KOPT-K1 (cell line): ENCODE data around the gene TMPRSS7.

Experiments
- H3K27ac ChIP-seq: fragments of 200-600 bp; sonication (generic); 2 replicates; pipeline ENCODE4 v1.5.1; 2016; ENCODE audit warnings: antibody characterized with exemption, mild to moderate bottlenecking, low read depth, low read length; ENCODE audit not compliant: poor library complexity, severe bottlenecking
- H3K36me3 ChIP-seq: fragments of 200-600 bp; sonication (generic); 2 replicates; pipeline ENCODE4 v1.5.1; 2017; ENCODE audit warnings: antibody characterized with exemption, mild to moderate bottlenecking, low read length, moderate library complexity; ENCODE audit not compliant: insufficient read depth
- H3K9me3 ChIP-seq: fragments of 200-600 bp; sonication (generic); 2 replicates; pipeline ENCODE4 v1.5.1; 2017; ENCODE audit warnings: antibody characterized with exemption, low read length, mild to moderate bottlenecking; ENCODE audit not compliant: insufficient read depth, poor library complexity, severe bottlenecking

Gene TMPRSS7

GRCh38 chr3:112005091-112005672 lies 29.4 kb upstream of the TMPRSS7 start:
- H3K27ac ChIP-seq, result no peak overlapping the region
- H3K36me3 ChIP-seq, result no peaks in the 10 kb centered on the region
- H3K9me3 ChIP-seq, result no peaks in the 10 kb centered on the region

- H3K36me3 ChIP-seq, result no peaks in the 10 kb centered on the region
- no peak overlapping the region for H3K27ac ChIP-seq
- H3K9me3 ChIP-seq, result no peaks in the 10 kb centered on the region
These were observed 26.9 kb upstream of the TMPRSS7 start for GRCh38 chr3:112007633-112008032.

GRCh38 chr3:112009670-112010069 lies 24.9 kb upstream of the TMPRSS7 start:
- H3K9me3 ChIP-seq, result no peaks in the 10 kb centered on the region
- H3K27ac ChIP-seq, result no peak overlapping the region
- H3K36me3 ChIP-seq, result no peaks in the 10 kb centered on the region

- no peak overlapping the region for H3K27ac ChIP-seq
- H3K36me3 ChIP-seq, result no peaks in the 10 kb centered on the region
- H3K9me3 ChIP-seq, result no peaks in the 10 kb centered on the region
These were observed 23.9 kb upstream of the TMPRSS7 start for GRCh38 chr3:112010636-112011035.

GRCh38 chr3:112011376-112011940 lies 23.1 kb upstream of the TMPRSS7 start:
- H3K9me3 ChIP-seq, result no peaks in the 10 kb centered on the region
- no peak overlapping the region for H3K27ac ChIP-seq
- no peaks in the 10 kb centered on the region for H3K36me3 ChIP-seq

- Histone ChIP-seq H3K9me3 (no peaks in the 10 kb centered on the region), H3K27ac (no peak overlapping the region), H3K36me3 (no peaks in the 10 kb centered on the region)
These were observed 22.1 kb upstream of the TMPRSS7 start for GRCh38 chr3:112012205-112012992.

- H3K27ac ChIP-seq, result no peak overlapping the region
- H3K9me3 ChIP-seq, result no peaks in the 10 kb centered on the region
- no peaks in the 10 kb centered on the region for H3K36me3 ChIP-seq
These were observed 21.3 kb upstream of the TMPRSS7 start for GRCh38 chr3:112013058-112013783.

- no peak overlapping the region for H3K27ac ChIP-seq
- no peaks in the 10 kb centered on the region for H3K9me3 ChIP-seq
- no peaks in the 10 kb centered on the region for H3K36me3 ChIP-seq
These were observed 20.8 kb upstream of the TMPRSS7 start for GRCh38 chr3:112013784-112014143.

GRCh38 chr3:112017091-112017490 lies 17.4 kb upstream of the TMPRSS7 start:
- H3K27ac ChIP-seq, result no peak overlapping the region
- no peaks in the 10 kb centered on the region for H3K36me3 ChIP-seq
- no peaks in the 10 kb centered on the region for H3K9me3 ChIP-seq

GRCh38 chr3:112018712-112019111 lies 15.8 kb upstream of the TMPRSS7 start:
- Histone ChIP-seq H3K9me3 (no peaks in the 10 kb centered on the region), H3K27ac (no peak overlapping the region), H3K36me3 (no peaks in the 10 kb centered on the region)

GRCh38 chr3:112019716-112020115 lies 14.8 kb upstream of the TMPRSS7 start:
- Histone ChIP-seq H3K36me3 (no peaks in the 10 kb centered on the region), H3K9me3 (no peaks in the 10 kb centered on the region), H3K27ac (no peak overlapping the region)

GRCh38 chr3:112020674-112021085 lies 13.9 kb upstream of the TMPRSS7 start:
- no peak overlapping the region for H3K27ac ChIP-seq
- no peaks in the 10 kb centered on the region for H3K36me3 ChIP-seq
- no peaks in the 10 kb centered on the region for H3K9me3 ChIP-seq

- H3K36me3 ChIP-seq, result no peaks in the 10 kb centered on the region
- no peaks in the 10 kb centered on the region for H3K9me3 ChIP-seq
- no peak overlapping the region for H3K27ac ChIP-seq
These were observed 7.4 kb upstream of the TMPRSS7 start for GRCh38 chr3:112027142-112027541.

GRCh38 chr3:112027826-112028225 lies 6.7 kb upstream of the TMPRSS7 start:
- Histone ChIP-seq H3K36me3 (no peaks in the 10 kb centered on the region), H3K27ac (no peak overlapping the region), H3K9me3 (no peaks in the 10 kb centered on the region)

GRCh38 chr3:112030901-112031300 lies 3.6 kb upstream of the TMPRSS7 start:
- no peaks in the 10 kb centered on the region for H3K9me3 ChIP-seq
- H3K36me3 ChIP-seq, result no peaks in the 10 kb centered on the region
- H3K27ac ChIP-seq, result no peak overlapping the region
